Tibial nerve (tissue), 4 donors: Measurements from ENCODE around the gene CFAP161. TPM values are rescaled to one million over a fixed set of nuclear protein-coding genes. Genes with fewer than 3 reads are reported as not detected.

Experiments used
- DNase-seq, 2 donors: peaks; one replicate each; pipeline ENCODE4 v3.0.0-alpha.2; 2019; ENCODE audit warnings: low spot score in 2 of 2
- H3K27ac ChIP-seq, 4 donors: fragments of 200-600 bp; sonication (generic) in 3 of 4; one replicate each; pipeline ENCODE4 v1.5.1; 2017 to 2019; ENCODE audit warnings: mild to moderate bottlenecking in 1 of 4
- H3K27me3 ChIP-seq, 2 donors: fragments of 200-600 bp; sonication (generic) in 1 of 2; one replicate each; pipeline versions ENCODE4 v1.5.1 to v1.6.0; 2017 to 2019
- H3K36me3 ChIP-seq, 3 donors: fragments of 200-600 bp; sonication (generic); one replicate each; pipeline ENCODE4 v1.5.1; 2018 to 2019
- H3K4me1 ChIP-seq, 4 donors: fragments of 200-600 bp; sonication (generic) in 3 of 4; one replicate each; pipeline ENCODE4 v1.5.1; 2017 to 2019
- H3K4me3 ChIP-seq, 4 donors: fragments of 200-600 bp; sonication (generic) in 3 of 4; one replicate each; pipeline ENCODE4 v1.5.1; 2017 to 2019; ENCODE audit warnings: mild to moderate bottlenecking in 1 of 4, moderate library complexity in 1 of 4
- H3K9me3 ChIP-seq, 4 donors: fragments of 200-600 bp; sonication (generic) in 3 of 4; one replicate each; pipeline ENCODE4 v1.5.1; 2017 to 2019
- CTCF ChIP-seq, 5 experiments: fragments of 200-600 bp in 3 of 5; fragments of 450-650 bp in 2 of 5; sonication (generic) in 3 of 5; IDR thresholded peaks; one replicate each; pipeline ENCODE4 v1.5.1; 2016 to 2019; ENCODE audit warnings: antibody characterized with exemption in 5 of 5, mild to moderate bottlenecking in 3 of 5, moderate library complexity in 2 of 5
- EP300 ChIP-seq, 2 donors: sonication (generic); formaldehyde crosslinking; IDR thresholded peaks; one replicate each; pipeline ENCODE4 v1.6.1; 2017; ENCODE audit warnings: antibody characterized with exemption in 2 of 2, mild to moderate bottlenecking in 1 of 2
- POLR2A ChIP-seq, 2 donors: fragments of 450-650 bp; IDR thresholded peaks; one replicate each; pipeline ENCODE4 v1.6.1; 2017; ENCODE audit warnings: antibody characterized with exemption in 2 of 2, mild to moderate bottlenecking in 2 of 2, moderate library complexity in 2 of 2
- WGBS, 2 donors: methylation state at CpG; one replicate each; pipeline ENCODE4 v1.1.5; 2018; 5-methylcytosine and 5-hydroxymethylcytosine counted together
- total RNA-seq, 4 donors: library from RNA; depleted of rRNA; stranded (reverse); fragments of >200 nt; gene quantifications; one replicate each; pipeline ENCODE4 v1.1.0, GENCODE V29; 2016

Gene CFAP161
- total RNA-seq, 4 donors from 2014 or later, result 0.39 to 0.90 (median 0.63) TPM; not detected in 1

GRCh38 chr15:81095690-81096365, 38.2 kb upstream of the CFAP161 start:
- H3K4me3 ChIP-seq, result no peak overlapping the region
- TF ChIP-seq POLR2A (IDR thresholded peaks at IDR 0.05), result no peak
- TF ChIP-seq EP300 (IDR thresholded peaks at IDR 0.05), result no peak
- TF ChIP-seq CTCF (IDR thresholded peaks at IDR 0.05), result no peak
- peaks cover 0 to 21% (median 7%) of the 10 kb centered on the region in 4 donors for H3K4me1 ChIP-seq
- no peak overlapping the region for H3K27ac ChIP-seq
- peaks cover 0 to 11% of the 10 kb centered on the region in 2 donors for H3K27me3 ChIP-seq
- DNase-seq, result no peak
- H3K9me3 ChIP-seq, result no peaks in the 10 kb centered on the region
- no peaks in the 10 kb centered on the region for H3K36me3 ChIP-seq
- 68 to 69% methylated on average over 12 of the region's 12 CpGs for WGBS, 2 donors

- Histone ChIP-seq H3K36me3 (no peaks in the 10 kb centered on the region), H3K9me3 (no peaks in the 10 kb centered on the region), H3K27me3 (peaks cover 0 to 11% of the 10 kb centered on the region in 2 donors), H3K27ac (no peak overlapping the region), H3K4me1 (peaks cover 0 to 21% (median 7%) of the 10 kb centered on the region in 4 donors), H3K4me3 (no peak overlapping the region)
- no peak for DNase-seq
- 88 to 89% methylated on average over 6 of the region's 6 CpGs for WGBS, 2 donors
- TF ChIP-seq CTCF (IDR thresholded peaks at IDR 0.05), result no peak
- TF ChIP-seq EP300 (IDR thresholded peaks at IDR 0.05), result no peak
- TF ChIP-seq POLR2A (IDR thresholded peaks at IDR 0.05), result no peak
These were observed 37.7 kb upstream of the CFAP161 start for GRCh38 chr15:81096398-81096797.

- Histone ChIP-seq H3K27me3 (peaks cover 0 to 11% of the 10 kb centered on the region in 2 donors), H3K36me3 (no peaks in the 10 kb centered on the region), H3K27ac (no peak overlapping the region), H3K4me3 (no peak overlapping the region), H3K4me1 (peaks cover 0 to 24% (median 4%) of the 10 kb centered on the region in 4 donors), H3K9me3 (no peaks in the 10 kb centered on the region)
- 71 to 76% methylated on average over 10 of the region's 10 CpGs for WGBS, 2 donors
- TF ChIP-seq CTCF (IDR thresholded peaks at IDR 0.05), result no peak
- no peak for TF ChIP-seq EP300 (IDR thresholded peaks at IDR 0.05)
- no peak for TF ChIP-seq POLR2A (IDR thresholded peaks at IDR 0.05)
- DNase-seq, result no peak
These were observed 36.8 kb upstream of the CFAP161 start for GRCh38 chr15:81097116-81097889.

GRCh38 chr15:81097890-81098280, 36.2 kb upstream of the CFAP161 start:
- no peak for DNase-seq
- 53 to 59% methylated on average over 5 of the region's 5 CpGs for WGBS, 2 donors

More at GRCh38 chr15:81097890-81098280, 36.2 kb upstream of the CFAP161 start:
- Histone ChIP-seq H3K4me1 (peaks cover 0 to 18% (median 1%) of the 10 kb centered on the region in 4 donors), H3K36me3 (no peaks in the 10 kb centered on the region), H3K4me3 (no peak overlapping the region), H3K27me3 (peaks cover 0 to 11% of the 10 kb centered on the region in 2 donors), H3K9me3 (no peaks in the 10 kb centered on the region), H3K27ac (no peak overlapping the region)
- TF ChIP-seq CTCF (IDR thresholded peaks at IDR 0.05) (no peak), EP300 (IDR thresholded peaks at IDR 0.05) (no peak), POLR2A (IDR thresholded peaks at IDR 0.05) (no peak)
